A549 (cell line): ENCODE results near the gene ANO10.

Experiments used
- BCL3 ChIP-seq: fragments of >200 bp; sonication (Bioruptor Twin); formaldehyde crosslinking; IDR thresholded peaks from 3 replicates; pipeline ENCODE4 v1.6.1; 2016
- CHD2 ChIP-seq: fragments of 150-350 bp; IDR thresholded peaks from 2 replicates; pipeline ENCODE4 v1.6.1; 2014; ENCODE audit warnings: low read length; ENCODE audit not compliant: partially characterized antibody
- CTCF ChIP-seq: fragments of >200 bp; sonication (Bioruptor Twin); formaldehyde crosslinking; IDR thresholded peaks from 3 replicates; pipeline ENCODE4 v1.5.1; 2016
- EP300 ChIP-seq, 2 experiments: fragments of >200 bp; sonication (Bioruptor Twin); formaldehyde crosslinking; IDR thresholded peaks; 2 replicates in 1 of 2; 3 replicates in 1 of 2; pipeline ENCODE4 v1.6.1; 2016 to 2017
- HES2 ChIP-seq: fragments of >200 bp; sonication (Bioruptor Twin); formaldehyde crosslinking; IDR thresholded peaks from 2 replicates; pipeline ENCODE4 v1.6.1; 2016
- KDM5A ChIP-seq: fragments of 200-600 bp; sonication (generic); IDR thresholded peaks from 2 replicates; pipeline ENCODE4 v1.6.1; 2016; ENCODE audit warnings: antibody characterized with exemption, mild to moderate bottlenecking

GRCh38 chr3:43425829-43426228 lies 196.0 kb downstream of the ANO10 start:
- TF ChIP-seq KDM5A (no peak), HES2 (no peak), BCL3 (no peak), CTCF (no peak), CHD2 (no peak), EP300 (IDR thresholded peaks at IDR 0.05) (no peak)
